Measurements from ENCODE around the gene CDC34.

CDC34 gene

DNA sequence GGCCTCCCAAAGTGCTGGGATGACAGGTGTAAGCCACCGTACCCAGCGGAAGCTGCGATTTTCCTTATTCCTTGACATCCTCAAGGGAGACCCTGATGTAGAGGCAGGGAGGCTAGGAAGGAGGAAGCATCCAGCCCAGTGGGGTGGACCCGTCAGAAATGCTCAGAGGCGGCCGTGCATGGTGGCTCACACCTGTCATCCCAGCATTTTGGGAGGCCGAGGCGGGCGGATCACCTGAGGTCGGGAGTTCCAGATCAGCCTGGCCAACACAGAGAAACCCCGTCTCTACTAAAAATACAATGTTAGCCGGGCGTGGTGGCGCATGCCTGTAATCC, 23.9 kb downstream of the CDC34 start:
- TF ChIP-seq, protein P1, sequence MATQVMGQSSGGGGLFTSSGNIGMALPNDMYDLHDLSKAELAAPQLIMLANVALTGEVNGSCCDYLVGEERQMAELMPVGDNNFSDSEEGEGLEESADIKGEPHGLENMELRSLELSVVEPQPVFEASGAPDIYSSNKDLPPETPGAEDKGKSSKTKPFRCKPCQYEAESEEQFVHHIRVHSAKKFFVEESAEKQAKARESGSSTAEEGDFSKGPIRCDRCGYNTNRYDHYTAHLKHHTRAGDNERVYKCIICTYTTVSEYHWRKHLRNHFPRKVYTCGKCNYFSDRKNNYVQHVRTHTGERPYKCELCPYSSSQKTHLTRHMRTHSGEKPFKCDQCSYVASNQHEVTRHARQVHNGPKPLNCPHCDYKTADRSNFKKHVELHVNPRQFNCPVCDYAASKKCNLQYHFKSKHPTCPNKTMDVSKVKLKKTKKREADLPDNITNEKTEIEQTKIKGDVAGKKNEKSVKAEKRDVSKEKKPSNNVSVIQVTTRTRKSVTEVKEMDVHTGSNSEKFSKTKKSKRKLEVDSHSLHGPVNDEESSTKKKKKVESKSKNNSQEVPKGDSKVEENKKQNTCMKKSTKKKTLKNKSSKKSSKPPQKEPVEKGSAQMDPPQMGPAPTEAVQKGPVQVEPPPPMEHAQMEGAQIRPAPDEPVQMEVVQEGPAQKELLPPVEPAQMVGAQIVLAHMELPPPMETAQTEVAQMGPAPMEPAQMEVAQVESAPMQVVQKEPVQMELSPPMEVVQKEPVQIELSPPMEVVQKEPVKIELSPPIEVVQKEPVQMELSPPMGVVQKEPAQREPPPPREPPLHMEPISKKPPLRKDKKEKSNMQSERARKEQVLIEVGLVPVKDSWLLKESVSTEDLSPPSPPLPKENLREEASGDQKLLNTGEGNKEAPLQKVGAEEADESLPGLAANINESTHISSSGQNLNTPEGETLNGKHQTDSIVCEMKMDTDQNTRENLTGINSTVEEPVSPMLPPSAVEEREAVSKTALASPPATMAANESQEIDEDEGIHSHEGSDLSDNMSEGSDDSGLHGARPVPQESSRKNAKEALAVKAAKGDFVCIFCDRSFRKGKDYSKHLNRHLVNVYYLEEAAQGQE (IDR thresholded peaks at IDR 0.05; ENCODE audit: low read depth) = no peak
- TF ChIP-seq YY1 (IDR thresholded peaks at IDR 0.05; ENCODE audit: low read depth) (no peak), CREB1 (IDR thresholded peaks at IDR 0.05; ENCODE audit: low read depth) (no peak), TCF12 (IDR thresholded peaks at IDR 0.05; ENCODE audit: low read depth) (no peak), CEBPB (IDR thresholded peaks at IDR 0.05) (no peak), TAF1 (IDR thresholded peaks at IDR 0.05; ENCODE audit: low read depth) (no peak), TEAD4 (IDR thresholded peaks at IDR 0.05) (no peak), NFIC (IDR thresholded peaks at IDR 0.05) (no peak), USF1 (IDR thresholded peaks at IDR 0.05) (no peak), FOXM1 (IDR thresholded peaks at IDR 0.05; ENCODE audit: borderline replicate concordance, low read depth) (no peak), ZBTB7A (IDR thresholded peaks at IDR 0.05; ENCODE audit: low read depth) (no peak), EP300 (IDR thresholded peaks at IDR 0.05; ENCODE audit: borderline replicate concordance) (no peak), RAD21 (IDR thresholded peaks at IDR 0.05; ENCODE audit: low read depth) (no peak), EGR1 (IDR thresholded peaks at IDR 0.05) (no peak)
- TF ChIP-seq, protein P2, sequence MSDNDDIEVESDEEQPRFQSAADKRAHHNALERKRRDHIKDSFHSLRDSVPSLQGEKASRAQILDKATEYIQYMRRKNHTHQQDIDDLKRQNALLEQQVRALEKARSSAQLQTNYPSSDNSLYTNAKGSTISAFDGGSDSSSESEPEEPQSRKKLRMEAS (IDR thresholded peaks at IDR 0.05) = no peak

DNA sequence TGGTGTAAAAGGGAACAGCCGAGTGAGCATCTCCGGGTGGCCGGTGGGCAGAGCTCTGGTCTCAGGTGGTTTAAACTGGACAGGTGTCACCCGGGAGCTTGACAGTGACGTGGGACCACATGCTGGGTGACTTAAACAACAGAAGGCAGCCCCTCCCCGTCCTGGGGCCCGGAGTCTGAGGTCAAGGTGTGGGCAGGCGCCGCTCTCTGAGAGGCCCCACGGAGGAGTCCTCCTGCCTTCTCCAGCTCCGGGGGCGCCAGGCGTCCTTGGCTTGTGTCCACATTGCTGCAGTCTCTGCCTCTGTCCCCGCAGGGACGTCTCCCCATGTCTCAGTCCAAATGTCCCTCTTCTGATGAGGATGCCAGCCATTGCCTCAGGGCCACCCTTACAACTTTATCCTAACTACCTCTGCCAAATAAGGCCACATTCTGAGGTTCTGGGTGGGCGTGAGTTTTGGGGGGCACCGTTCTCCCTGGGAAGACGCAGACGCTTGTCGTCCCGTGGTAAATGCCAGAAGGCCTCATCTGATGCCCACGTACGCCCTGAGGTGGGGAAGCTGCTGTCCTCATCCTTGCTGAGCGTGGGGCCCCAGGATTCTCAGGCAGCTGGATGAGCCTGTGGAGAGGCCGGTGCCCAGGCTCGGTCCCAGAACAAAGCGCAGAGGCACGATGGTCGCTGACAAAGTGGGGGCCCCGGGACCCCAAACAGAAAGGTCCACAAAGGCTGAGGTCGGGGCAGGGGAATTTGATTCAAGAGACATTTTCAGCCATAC, 25.2 kb downstream of the CDC34 start:
- no peak for TF ChIP-seq FOXM1 (IDR thresholded peaks at IDR 0.05; ENCODE audit: borderline replicate concordance, low read depth)
- TF ChIP-seq RAD21 (IDR thresholded peaks at IDR 0.05; ENCODE audit: low read depth) = no peak
- TF ChIP-seq TEAD4 (IDR thresholded peaks at IDR 0.05) = no peak
- TF ChIP-seq CREB1 (IDR thresholded peaks at IDR 0.05; ENCODE audit: low read depth) = no peak
- TF ChIP-seq TCF12 (IDR thresholded peaks at IDR 0.05; ENCODE audit: low read depth) = no peak
- TF ChIP-seq NFIC (IDR thresholded peaks at IDR 0.05) = no peak
- TF ChIP-seq, protein P2 (IDR thresholded peaks at IDR 0.05) = no peak
- TF ChIP-seq CEBPB (IDR thresholded peaks at IDR 0.05) = no peak
- no peak for TF ChIP-seq TAF1 (IDR thresholded peaks at IDR 0.05; ENCODE audit: low read depth)
- no peak for TF ChIP-seq USF1 (IDR thresholded peaks at IDR 0.05)
- TF ChIP-seq EP300 (IDR thresholded peaks at IDR 0.05; ENCODE audit: borderline replicate concordance) = no peak
- TF ChIP-seq YY1 (IDR thresholded peaks at IDR 0.05; ENCODE audit: low read depth) = no peak
- TF ChIP-seq ZBTB7A (IDR thresholded peaks at IDR 0.05; ENCODE audit: low read depth) = no peak
- TF ChIP-seq EGR1 (IDR thresholded peaks at IDR 0.05) = no peak
- TF ChIP-seq, protein P1 (IDR thresholded peaks at IDR 0.05; ENCODE audit: low read depth) = no peak

GRCh38 chr19:558770-559439, 27.3 kb downstream of the CDC34 start:
- TF ChIP-seq TEAD4 (IDR thresholded peaks at IDR 0.05) (no peak), YY1 (IDR thresholded peaks at IDR 0.05; ENCODE audit: low read depth) (no peak), ZBTB7A (IDR thresholded peaks at IDR 0.05; ENCODE audit: low read depth) (no peak), EGR1 (IDR thresholded peaks at IDR 0.05) (no peak), FOXM1 (IDR thresholded peaks at IDR 0.05; ENCODE audit: borderline replicate concordance, low read depth) (no peak), CREB1 (IDR thresholded peaks at IDR 0.05; ENCODE audit: low read depth) (no peak), TAF1 (IDR thresholded peaks at IDR 0.05; ENCODE audit: low read depth) (no peak)
- TF ChIP-seq, protein P2 (IDR thresholded peaks at IDR 0.05) = no peak

DNA sequence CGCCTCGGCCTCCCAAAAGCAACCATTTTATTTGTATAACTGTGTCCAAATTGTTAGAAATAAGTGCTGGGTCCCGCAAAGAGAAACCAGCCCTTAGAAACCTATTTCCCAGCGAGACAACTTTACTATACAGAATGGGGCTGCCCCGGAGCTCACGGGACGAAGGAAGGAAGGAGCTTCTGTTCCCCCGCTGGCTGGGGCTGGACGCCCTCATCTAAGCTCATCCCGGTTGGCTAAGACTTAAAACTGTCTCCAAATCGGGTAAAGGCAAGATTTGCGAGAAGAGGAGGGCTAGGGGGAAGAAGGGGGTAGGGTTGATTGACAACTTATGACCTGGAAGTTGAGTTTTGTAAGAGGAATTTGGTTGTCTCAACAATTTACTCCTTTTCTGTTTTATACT, 28.6 kb downstream of the CDC34 start:
- TF ChIP-seq RAD21 (IDR thresholded peaks at IDR 0.05; ENCODE audit: low read depth) (no peak), TEAD4 (IDR thresholded peaks at IDR 0.05) (no peak), CREB1 (IDR thresholded peaks at IDR 0.05; ENCODE audit: low read depth) (no peak), ZBTB7A (IDR thresholded peaks at IDR 0.05; ENCODE audit: low read depth) (no peak), CEBPB (IDR thresholded peaks at IDR 0.05) (no peak), TCF12 (IDR thresholded peaks at IDR 0.05; ENCODE audit: low read depth) (no peak), USF1 (IDR thresholded peaks at IDR 0.05) (no peak), FOXM1 (IDR thresholded peaks at IDR 0.05; ENCODE audit: borderline replicate concordance, low read depth) (no peak), EGR1 (IDR thresholded peaks at IDR 0.05) (no peak), NFIC (IDR thresholded peaks at IDR 0.05) (no peak), YY1 (IDR thresholded peaks at IDR 0.05; ENCODE audit: low read depth) (no peak), TAF1 (IDR thresholded peaks at IDR 0.05; ENCODE audit: low read depth) (no peak), EP300 (IDR thresholded peaks at IDR 0.05; ENCODE audit: borderline replicate concordance) (no peak)
- TF ChIP-seq, protein P1 (IDR thresholded peaks at IDR 0.05; ENCODE audit: low read depth) = no peak
- TF ChIP-seq, protein P2 (IDR thresholded peaks at IDR 0.05) = no peak
